ENCODE measurements around the gene AP1G2.
A peak's percentile ranks its signal among the peaks of the same experiment; 100 is the strongest.
"Not testable (repeated sequence)": the region's sequence is repeated elsewhere in the genome, so short reads cannot be mapped to it uniquely, and the experiment has no call there.

The AP1G2 gene

GRCh38 chr14:23590198-23590597 lies 22.6 kb upstream of the AP1G2 start:
- DNase-seq, result no peak

GRCh38 chr14:23589606-23590005 lies 22.0 kb upstream of the AP1G2 start:
- DNase-seq, result no peak

- peak; percentile 91 for DNase-seq
Measured at GRCh38 chr14:23588884-23589598, 21.4 kb upstream of the AP1G2 start.

GRCh38 chr14:23584527-23585203 lies 17.1 kb upstream of the AP1G2 start:
- not testable (repeated sequence) for DNase-seq

GRCh38 chr14:23583761-23584526 lies 16.4 kb upstream of the AP1G2 start:
- DNase-seq, result not testable (repeated sequence)

- DNase-seq, result no peak
Measured at GRCh38 chr14:23582906-23583760, 15.5 kb upstream of the AP1G2 start.

- no peak for DNase-seq
Measured at GRCh38 chr14:23580948-23581281, 13.3 kb upstream of the AP1G2 start.

GRCh38 chr14:23580152-23580926 lies 12.7 kb upstream of the AP1G2 start:
- no peak for DNase-seq

GRCh38 chr14:23579739-23580138 lies 12.1 kb upstream of the AP1G2 start:
- no peak for DNase-seq

- no peak for DNase-seq
Measured at GRCh38 chr14:23579311-23579630, 11.7 kb upstream of the AP1G2 start.

- DNase-seq, result no peak
Measured at GRCh38 chr14:23578560-23579310, 11.1 kb upstream of the AP1G2 start, which contains the start of gene JPH4. JPH4 (minus strand) TSS chr14:23578790; CDS start chr14:23577453, 1,337 bp downstream.

GRCh38 chr14:23577710-23578392 lies 10.3 kb upstream of the AP1G2 start:
- DNase-seq, result no peak

GRCh38 chr14:23577004-23577681 lies 9.6 kb upstream of the AP1G2 start:
- no peak for DNase-seq

- DNase-seq, result peak; percentile 80
Measured at GRCh38 chr14:23573384-23574015, 5.9 kb upstream of the AP1G2 start.

- no peak for DNase-seq
Measured at GRCh38 chr14:23572836-23573235, 5.2 kb upstream of the AP1G2 start.

- no peak for DNase-seq
Measured at GRCh38 chr14:23572524-23572828, 4.9 kb upstream of the AP1G2 start.

- peak; percentile 47 for DNase-seq
Measured at GRCh38 chr14:23571701-23572523, 4.3 kb upstream of the AP1G2 start.

- DNase-seq, result no peak
Measured at GRCh38 chr14:23570806-23571483, 3.4 kb upstream of the AP1G2 start.
